GM19099 (cell line): ENCODE measurements around the gene IFNA13.

Experiments
- POLR2A ChIP-seq: IDR thresholded peaks from 3 replicates; pipeline ENCODE4 v1.6.1; 2011; ENCODE audit warnings: low read depth; ENCODE audit not compliant: insufficient read length; ENCODE audit errors: extremely low read depth

IFNA13 gene

GRCh38 chr9:21320465-21320864, 47.4 kb downstream of the IFNA13 start:
- TF ChIP-seq POLR2A, result no peak

DNA sequence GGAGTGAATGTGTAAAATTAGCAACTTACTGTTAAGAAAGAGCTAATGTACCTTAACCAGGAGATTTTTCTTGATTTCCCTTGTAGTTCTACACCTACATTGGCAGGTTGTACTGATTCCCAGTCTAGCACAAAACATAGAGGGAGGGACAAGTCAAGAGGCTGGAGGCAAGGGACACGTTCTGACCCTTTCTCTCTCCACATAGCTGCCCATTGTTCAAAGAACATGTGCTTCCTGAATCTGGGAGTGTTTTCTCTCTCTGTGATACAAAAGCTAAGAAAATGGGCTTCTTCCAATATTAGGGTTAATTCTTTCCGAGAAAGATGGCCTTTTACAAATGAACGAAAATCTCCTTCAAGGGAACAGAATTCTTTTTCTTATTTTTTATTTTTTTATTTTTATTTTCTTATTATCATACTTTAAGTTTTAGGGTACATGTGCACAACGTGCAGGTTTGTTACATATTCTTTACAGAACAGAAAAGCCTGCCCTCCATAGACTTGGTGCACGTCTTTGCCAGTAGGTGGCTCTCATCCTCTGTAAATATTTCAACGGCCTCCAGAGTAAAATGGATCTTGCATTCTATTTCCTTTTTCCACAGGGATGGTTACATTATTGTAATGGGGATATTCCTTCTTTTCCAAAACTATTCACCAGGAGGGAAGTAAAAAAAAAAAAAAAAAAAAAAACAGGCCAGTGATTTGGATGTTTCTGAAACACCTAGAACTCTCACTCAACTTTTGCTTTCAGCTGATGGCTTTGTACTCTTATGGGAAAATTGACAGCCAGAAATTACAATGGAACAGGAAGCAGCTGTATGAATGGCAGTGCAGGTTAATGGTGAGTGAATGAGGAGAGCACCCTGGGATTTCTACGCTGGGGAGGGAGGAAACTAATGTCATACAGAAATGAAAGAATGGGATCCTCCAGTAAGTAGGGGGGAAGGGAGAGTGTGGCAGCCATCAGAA, 49.6 kb downstream of the IFNA13 start:
- TF ChIP-seq POLR2A, result no peak
